GM19372 (cell line): ENCODE results near the gene EPS8L3.

Experiments used
- ATAC-seq: cut with Tn5 transposase; IDR thresholded peaks from one replicate; pipeline ENCODE4 v1.9.1; 2021; ENCODE audit warnings: mild to moderate bottlenecking, low read depth, moderate library complexity; ENCODE audit not compliant: unreplicated experiment

Gene EPS8L3

DNA sequence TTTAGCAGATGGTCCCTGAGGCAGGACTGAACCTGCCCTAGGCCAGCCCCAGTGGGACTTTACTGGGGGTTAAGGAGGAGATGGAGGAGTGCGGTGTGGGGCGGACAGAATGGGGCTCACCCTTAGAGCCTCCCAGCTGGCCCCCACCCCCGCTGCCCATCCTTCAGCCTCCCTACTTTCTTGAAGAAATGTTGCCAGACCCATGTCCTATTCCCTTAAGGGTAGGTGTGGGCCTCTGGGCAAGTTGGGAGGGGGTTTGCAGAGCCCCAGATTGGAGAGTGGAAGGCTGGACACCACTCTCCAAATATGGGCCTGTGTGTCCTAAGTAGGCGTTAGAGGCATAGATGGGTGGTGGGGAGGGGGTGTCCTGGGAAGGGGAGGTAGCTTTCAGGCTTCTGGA is 19.2 kb upstream of the EPS8L3 start:
- no peak for ATAC-seq

- ATAC-seq, result no peak
Measured at GRCh38 chr1:109782514-109782913, 18.8 kb upstream of the EPS8L3 start.

- no peak for ATAC-seq
Measured at GRCh38 chr1:109781806-109782205, 18.1 kb upstream of the EPS8L3 start.

GRCh38 chr1:109780982-109781381 is 17.3 kb upstream of the EPS8L3 start:
- ATAC-seq, result no peak

DNA sequence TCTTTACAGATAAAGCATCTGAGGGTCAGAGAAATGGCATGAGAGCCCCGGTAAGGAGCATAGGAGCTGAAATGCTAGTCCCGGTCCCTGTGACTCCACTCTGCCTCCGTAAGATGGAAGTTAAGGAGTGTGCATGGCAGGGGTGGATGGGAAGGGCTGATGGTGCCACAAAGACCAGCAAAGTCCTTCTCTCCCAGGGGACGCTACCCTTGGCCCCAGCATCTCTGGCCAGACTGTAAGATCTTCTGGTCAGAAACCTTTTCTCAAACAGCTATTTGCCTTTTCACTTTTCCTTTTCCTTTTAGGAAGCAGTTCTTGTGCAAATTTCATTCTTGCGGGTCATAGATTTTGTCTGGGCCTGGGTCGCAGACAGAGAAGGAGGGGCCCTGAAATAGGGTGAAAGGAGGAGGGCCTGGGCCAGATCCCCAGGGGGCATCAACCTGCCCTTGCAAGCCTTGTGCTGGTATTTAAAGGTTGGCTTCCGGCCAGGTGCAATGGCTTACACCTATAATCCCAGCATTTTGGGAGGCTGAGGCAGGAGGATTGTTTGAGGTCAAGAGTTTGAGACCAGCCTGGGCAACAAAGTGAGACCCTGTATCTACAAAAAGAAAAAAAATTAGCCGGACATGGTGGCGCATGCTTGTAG is 14.4 kb upstream of the EPS8L3 start:
- ATAC-seq, result no peak

DNA sequence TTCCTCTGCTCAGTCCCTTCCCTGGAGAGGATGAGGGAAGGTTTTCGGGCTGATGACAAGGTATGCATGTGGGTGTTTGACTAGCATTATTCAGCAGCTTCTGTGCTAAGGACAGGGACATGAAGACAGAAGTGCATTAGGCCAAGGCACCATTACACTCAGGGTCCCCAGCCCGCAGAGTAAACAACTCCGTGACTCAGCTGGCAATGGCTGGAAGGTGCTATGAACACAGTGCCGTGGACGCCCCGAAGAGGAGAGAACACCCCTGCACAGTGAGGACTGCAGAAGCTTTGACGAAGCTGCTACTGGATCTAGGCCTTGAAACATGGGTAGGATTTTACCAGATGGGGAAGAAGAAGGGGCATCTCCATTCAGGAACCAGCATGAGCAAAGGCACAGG is 13.7 kb upstream of the EPS8L3 start:
- ATAC-seq, result no peak

GRCh38 chr1:109776911-109777310 is 13.2 kb upstream of the EPS8L3 start:
- ATAC-seq, result no peak

- no peak for ATAC-seq
Measured at GRCh38 chr1:109776206-109776835, 12.6 kb upstream of the EPS8L3 start.

- no peak for ATAC-seq
Measured at GRCh38 chr1:109775398-109775797, 11.7 kb upstream of the EPS8L3 start.

DNA sequence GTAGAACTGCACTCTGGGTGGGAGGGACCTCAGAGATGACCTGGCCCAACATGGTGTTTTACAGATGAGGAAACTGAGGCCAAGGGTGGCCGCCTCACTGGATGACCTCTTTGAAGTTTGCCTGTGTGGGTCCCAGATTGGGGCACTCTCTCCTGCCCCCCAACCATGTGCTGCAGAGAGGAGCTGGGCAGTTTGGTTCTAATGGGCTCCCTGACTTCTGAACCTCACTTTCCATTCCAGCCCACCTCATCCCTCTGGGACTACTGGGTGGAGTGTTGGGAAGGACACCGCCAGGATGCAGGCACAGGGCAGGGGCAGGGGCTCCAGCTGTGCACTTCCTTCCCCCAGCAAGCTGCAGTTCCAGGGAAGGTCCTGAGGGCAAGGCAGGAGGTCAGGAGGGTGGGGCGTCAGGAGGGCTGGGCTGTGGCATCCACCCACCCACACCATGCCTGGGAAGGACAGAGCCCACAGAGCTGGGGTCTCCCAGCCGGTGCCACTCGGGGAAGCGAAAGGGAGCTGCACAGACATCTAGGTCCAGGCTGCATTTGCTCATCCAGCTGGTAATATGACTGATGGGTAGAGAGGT is 10.3 kb upstream of the EPS8L3 start:
- no peak for ATAC-seq

DNA sequence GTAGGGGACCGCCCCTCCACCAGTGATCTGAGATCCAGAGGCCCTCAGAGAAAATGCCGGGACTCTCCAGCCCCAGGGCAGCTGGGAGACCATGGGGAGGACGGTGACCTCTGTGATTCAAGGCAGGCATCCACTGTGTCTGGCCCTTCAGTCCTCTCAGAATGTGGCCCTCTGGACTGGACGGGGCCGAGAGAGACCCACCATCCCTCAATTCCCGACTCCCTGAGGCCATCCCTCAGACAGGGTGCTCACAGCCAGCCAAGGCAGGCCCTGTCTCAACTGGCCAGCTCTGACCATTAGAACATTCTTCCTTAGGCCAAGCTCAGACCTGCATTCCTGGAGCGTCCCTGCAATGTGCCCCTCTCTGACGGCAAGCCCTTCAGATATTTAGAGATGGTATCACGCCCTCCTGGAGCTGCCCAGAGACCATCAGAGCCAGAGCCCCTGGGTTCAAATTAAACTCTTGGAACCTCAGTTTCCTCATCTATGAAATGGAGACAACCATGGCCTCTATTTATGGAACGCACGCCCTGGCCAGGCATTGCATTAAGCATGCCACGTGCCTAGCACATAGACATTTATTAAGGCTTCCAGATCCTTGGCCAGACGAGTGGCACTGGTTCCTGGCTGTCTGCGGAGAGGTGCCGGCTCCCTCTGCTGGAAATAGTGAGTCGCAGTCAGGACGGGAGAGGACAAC is 9.6 kb upstream of the EPS8L3 start:
- ATAC-seq, result peak; percentile 82

- no peak for ATAC-seq
Measured at GRCh38 chr1:109772658-109773202, 9.0 kb upstream of the EPS8L3 start.

DNA sequence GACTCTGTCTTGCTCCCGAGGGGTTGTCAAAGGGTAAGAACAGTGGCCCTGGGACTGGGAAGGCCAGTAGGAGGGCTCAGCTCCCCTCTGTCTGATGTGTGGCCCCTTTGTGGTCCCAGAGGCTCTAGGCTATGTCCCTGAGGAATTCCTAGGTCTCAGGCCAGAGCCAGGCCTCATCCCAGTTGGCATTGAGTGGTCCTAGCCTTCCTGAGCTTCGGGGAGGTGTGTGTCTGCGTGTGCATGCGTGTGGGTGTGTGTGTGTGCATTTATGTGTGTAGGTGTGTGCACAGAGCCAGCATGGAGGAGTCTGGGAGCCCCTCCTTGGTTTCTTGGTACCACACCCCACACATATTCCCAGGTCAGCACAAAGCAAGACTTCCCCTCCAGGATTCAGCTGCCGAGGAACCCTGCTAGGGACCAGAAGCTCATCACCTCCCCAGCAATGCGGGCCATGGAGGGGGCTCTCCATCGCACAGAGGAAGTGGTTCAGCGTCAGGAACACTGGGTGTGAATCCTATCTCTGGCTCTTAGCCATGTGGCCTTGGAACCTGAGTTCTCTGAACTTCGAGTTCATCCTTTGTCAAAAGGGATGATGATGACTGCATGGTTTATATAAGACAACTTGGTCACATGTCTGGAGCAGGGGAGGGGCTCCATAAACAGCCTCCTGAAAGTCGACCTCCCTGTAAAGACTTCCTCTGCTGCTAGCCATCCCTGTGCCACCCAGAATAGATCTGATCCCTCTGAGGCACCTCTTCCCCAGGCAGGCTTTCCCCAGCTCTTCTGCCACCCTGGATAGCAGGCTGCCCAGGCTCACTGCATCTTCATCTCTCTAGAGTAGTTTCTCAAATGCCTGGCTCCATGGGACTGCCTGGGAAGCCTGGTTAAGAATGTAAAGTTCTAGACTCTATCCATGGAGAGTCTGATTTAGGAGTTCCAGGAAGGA is 8.3 kb upstream of the EPS8L3 start:
- ATAC-seq, result no peak

- no peak for ATAC-seq
Measured at GRCh38 chr1:109770331-109771095, 6.8 kb upstream of the EPS8L3 start.

DNA sequence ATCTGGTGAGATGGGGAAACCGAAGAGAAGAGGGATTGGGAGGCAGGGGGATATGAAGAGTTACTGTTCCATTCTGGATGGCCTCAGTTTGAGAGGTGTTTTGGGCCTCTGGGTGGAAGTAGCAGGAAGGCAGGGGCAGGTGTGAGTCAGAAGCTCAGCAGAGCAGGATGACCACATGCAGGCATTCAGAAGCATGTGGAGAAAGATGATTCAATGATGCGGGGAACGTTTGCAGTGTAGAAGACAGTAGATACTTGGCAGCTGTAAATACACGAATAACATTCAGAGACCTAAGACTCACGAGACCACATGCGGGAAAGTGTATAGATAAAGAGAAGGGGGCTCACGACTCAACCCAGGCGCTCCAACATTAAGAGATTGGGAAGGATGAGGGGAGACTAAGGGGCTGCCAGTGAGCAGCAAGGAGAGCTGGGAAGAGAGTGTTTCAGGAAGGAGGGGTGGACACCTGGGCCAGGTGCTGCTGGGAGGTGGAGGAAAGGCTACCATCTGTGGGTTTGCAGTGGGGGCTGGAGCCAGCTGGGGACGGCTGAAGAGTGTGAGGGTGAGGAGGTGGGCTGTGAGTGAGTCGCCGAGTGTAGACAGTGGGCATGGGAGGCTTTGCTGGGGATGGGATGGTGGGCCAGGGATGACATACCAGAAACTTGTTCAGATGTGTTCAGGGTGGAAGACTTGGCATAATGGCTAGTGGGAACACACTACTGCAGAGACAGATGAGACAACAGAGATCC is 5.8 kb upstream of the EPS8L3 start:
- no peak for ATAC-seq

DNA sequence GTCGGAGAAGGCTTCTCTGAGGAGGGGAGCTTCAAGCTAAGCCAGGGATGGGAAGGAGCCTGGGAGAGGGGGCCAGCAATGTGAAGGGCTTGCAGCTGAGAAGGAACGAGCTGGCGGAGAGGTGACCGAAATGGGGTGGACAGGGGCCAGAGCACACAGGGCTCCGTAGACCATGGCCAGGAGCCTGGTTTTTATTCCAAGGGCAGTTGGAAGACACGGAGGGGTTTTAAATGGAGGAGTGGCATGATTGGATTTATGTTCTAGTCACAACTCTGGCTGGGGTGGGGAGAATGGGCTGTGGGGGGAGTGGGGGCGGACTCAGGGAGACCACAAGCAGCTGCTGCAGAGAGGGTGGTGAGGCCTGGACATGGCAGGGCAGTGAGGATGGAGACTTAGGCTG is 5.1 kb upstream of the EPS8L3 start:
- ATAC-seq, result no peak

DNA sequence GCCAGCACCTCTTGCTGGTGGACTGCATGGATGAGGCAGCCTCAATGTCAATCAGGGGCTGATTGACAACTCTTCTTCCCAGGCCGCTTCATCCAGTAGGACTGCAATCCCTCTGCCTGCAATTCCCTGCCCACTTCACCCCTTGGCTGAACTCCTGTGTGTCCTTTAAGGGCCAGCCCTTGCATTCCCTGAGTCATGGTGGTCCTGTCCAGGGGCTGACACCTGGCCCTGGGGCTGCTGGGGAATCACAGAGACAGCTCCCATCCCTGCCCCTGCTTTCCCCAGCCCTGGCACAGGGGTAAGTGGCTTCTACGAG is 4.6 kb upstream of the EPS8L3 start:
- ATAC-seq, result no peak

GRCh38 chr1:109767637-109768334 is 4.1 kb upstream of the EPS8L3 start:
- no peak for ATAC-seq
